Naive thymus-derived CD4-positive, alpha-beta T cell (primary cell): ENCODE data around the gene PABPC5. TPM values are rescaled to one million over a fixed set of nuclear protein-coding genes. Genes with fewer than 3 reads are reported as not detected.

ENCODE experiments used
- ATAC-seq: fragments of 150-1000 bp; cut with Tn5 transposase; 2 replicates; pipeline ENCODE4 v1.10.0; 2021; ENCODE audit warnings: mild to moderate bottlenecking, moderate library complexity
- CTCF ChIA-PET: fragments of 350-600 bp; sonication (Branson Sonifier 250); formaldehyde crosslinking; loops from one replicate; lab custom pipeline; 2021; ENCODE audit warnings: antibody characterized with exemption; lab: Charles Lee
- POLR2A ChIA-PET: fragments of 350-600 bp; sonication (Branson Sonifier 250); formaldehyde crosslinking; loops from one replicate; lab custom pipeline; 2021; ENCODE audit warnings: antibody characterized with exemption, inconsistent platforms; lab: Charles Lee
- DNase-seq, 9 donors: peaks; one replicate each; pipeline versions ENCODE4 v3.0.0 to v3.0.0-alpha.2; 2020 to 2022; ENCODE audit warnings: mixed read lengths in 1 of 9
- H3K27ac ChIP-seq: one replicate; pipeline ENCODE4 v1.7.0; 2013; ENCODE audit warnings: mild to moderate bottlenecking, low read depth, low read length, moderate library complexity
- H3K27me3 ChIP-seq, 2 donors: one replicate each; pipeline ENCODE4 v1.7.0; 2013; ENCODE audit warnings: low read length in 2 of 2, mild to moderate bottlenecking in 2 of 2, moderate library complexity in 2 of 2; ENCODE audit not compliant: control insufficient read depth in 2 of 2, insufficient read depth in 2 of 2
- H3K36me3 ChIP-seq, 3 experiments: 1 replicate in 2 of 3; 2 replicates in 1 of 3; pipeline ENCODE4 v1.7.0; 2013; ENCODE audit warnings: low read length in 3 of 3, mild to moderate bottlenecking in 3 of 3, moderate library complexity in 1 of 3; ENCODE audit not compliant: insufficient read depth in 3 of 3, control insufficient read depth in 2 of 3
- H3K4me1 ChIP-seq, 2 donors: one replicate each; pipeline ENCODE4 v1.7.0; 2013; ENCODE audit warnings: low read length in 2 of 2, mild to moderate bottlenecking in 2 of 2, moderate library complexity in 1 of 2; ENCODE audit not compliant: control insufficient read depth in 2 of 2, insufficient read depth in 2 of 2
- H3K4me3 ChIP-seq: 2 replicates; pipeline ENCODE4 v1.7.0; 2013; ENCODE audit warnings: mild to moderate bottlenecking, low read length
- H3K9me3 ChIP-seq, 3 experiments: 1 replicate in 2 of 3; 2 replicates in 1 of 3; pipeline ENCODE4 v1.7.0; 2013; ENCODE audit warnings: low read length in 3 of 3; ENCODE audit not compliant: control insufficient read depth in 2 of 3
- H3K27ac Mint-ChIP-seq, 9 donors: one replicate each; pipeline ENCODE4 v1.8.0; 2020 to 2022; ENCODE audit warnings: mixed read lengths in 9 of 9, mild to moderate bottlenecking in 8 of 9, moderate library complexity in 5 of 9, inconsistent platforms in 2 of 9
- H3K27me3 Mint-ChIP-seq, 5 donors: one replicate each; pipeline ENCODE4 v1.8.0; 2021 to 2022; ENCODE audit warnings: mixed read lengths in 5 of 5, mild to moderate bottlenecking in 1 of 5
- H3K36me3 Mint-ChIP-seq, 5 donors: one replicate each; pipeline ENCODE4 v1.8.0; 2020 to 2022; ENCODE audit warnings: mixed read lengths in 5 of 5, mild to moderate bottlenecking in 3 of 5, inconsistent platforms in 1 of 5
- H3K4me1 Mint-ChIP-seq, 7 donors: one replicate each; pipeline ENCODE4 v1.8.0; 2020 to 2022; ENCODE audit warnings: mixed read lengths in 7 of 7, mild to moderate bottlenecking in 3 of 7, inconsistent platforms in 1 of 7
- H3K4me3 Mint-ChIP-seq, 10 donors: one replicate each; pipeline ENCODE4 v1.8.0; 2020 to 2022; ENCODE audit warnings: mild to moderate bottlenecking in 10 of 10, mixed read lengths in 10 of 10, moderate library complexity in 6 of 10, inconsistent platforms in 2 of 10
- H3K9me3 Mint-ChIP-seq, 11 donors: one replicate each; pipeline ENCODE4 v1.8.0; 2020 to 2022; ENCODE audit warnings: mixed read lengths in 11 of 11, mild to moderate bottlenecking in 4 of 11, inconsistent platforms in 1 of 11, moderate library complexity in 1 of 11
- intact Hi-C, 2 donors: fragments of 100-400 bp; cut with micrococcal nuclease; formaldehyde crosslinking; loops; one replicate each; pipeline ENCODE4 v1.15.1; 2023
- polyA plus RNA-seq, 2 donors: library from polyadenylated mRNA; unstranded; fragments of 300-500 nt; fragmentation: Illumina TruSeq; gene quantifications; one replicate each; pipeline ENCODE4 v1.2.3, GENCODE V29; 2021
- total RNA-seq, 6 experiments: library from RNA in 5 of 6; stranded (reverse) in 5 of 6; gene quantifications; 1 replicate in 5 of 6; 2 replicates in 1 of 6; pipeline ENCODE4 v1.2.3 and lab custom pipeline; 2021 to 2026

The PABPC5 gene
- total RNA-seq = not detected
- polyA plus RNA-seq = not detected
- not detected for total RNA-seq (lab: John Stamatoyannopoulos, UW)

DNA sequence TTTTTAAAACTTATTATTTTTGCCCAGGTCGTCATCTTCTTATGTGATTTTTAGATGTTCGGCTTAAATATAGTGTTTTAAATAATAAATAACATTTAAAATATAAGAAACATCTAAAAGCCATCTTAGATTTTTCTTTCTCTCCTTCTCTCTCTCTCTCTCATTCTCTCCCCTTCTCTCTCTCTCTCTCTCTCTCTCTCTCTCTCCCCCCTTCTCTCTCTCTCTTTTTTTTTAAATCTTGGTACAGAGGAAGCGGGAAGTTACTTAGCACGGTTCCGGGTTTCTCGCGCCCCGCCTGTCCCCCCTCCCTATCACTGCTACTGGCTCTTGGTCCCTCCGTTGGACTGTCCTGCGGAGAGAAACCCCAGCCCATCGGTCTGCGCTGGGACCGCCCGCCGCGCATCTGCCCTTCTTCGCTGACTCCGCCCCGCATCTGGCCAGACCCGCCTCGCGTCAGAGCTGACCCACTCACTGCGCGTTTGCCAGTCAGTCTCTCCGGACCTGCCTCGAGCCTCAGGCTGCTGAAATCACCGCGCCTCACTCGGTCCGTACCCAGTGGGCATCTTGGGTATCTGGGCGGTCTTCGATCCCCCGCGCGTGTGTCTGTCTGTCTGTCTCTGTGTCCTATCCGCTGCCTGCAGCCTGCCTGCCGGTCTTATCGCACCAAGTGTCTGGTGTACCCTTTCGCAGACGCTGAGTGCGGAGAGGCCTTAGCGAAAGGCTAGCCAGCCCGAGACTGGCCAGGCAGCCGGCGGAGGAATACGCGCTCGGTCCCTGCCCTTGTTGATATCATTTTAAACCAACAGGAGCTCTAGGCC, at the start of gene PABPC5:
Gene PABPC5, plus strand, starts transcription at position 489 of the 818 bp plus-strand sequence. CDS start 739 bp downstream, outside the sequence.
- Histone ChIP-seq H3K27me3 (no peaks in the 10 kb centered on the region), H3K4me1 (no peaks in the 10 kb centered on the region), H3K4me3 (no peak within 1 kb of the TSS), H3K36me3 (no peaks in the 10 kb centered on the region), H3K9me3 (no peaks in the 10 kb centered on the region), H3K27ac (no peak within 1 kb of the TSS)
- ATAC-seq (no peak), DNase-seq (no peak)
- peak within 1 kb of the TSS in 5 of 10 donors; percentile 33 to 64 (median 43) for H3K4me3 Mint-ChIP-seq
- H3K4me1 Mint-ChIP-seq = peaks cover 0 to 8% (median 0%) of the 10 kb centered on the region in 7 donors
- H3K27me3 Mint-ChIP-seq = peaks cover 0 to 16% (median 4%) of the 10 kb centered on the region in 5 donors
- CTCF ChIA-PET = no interaction called here
- H3K9me3 Mint-ChIP-seq = peaks cover 0 to 12% (median 0%) of the 10 kb centered on the region in 11 donors
- intact Hi-C loops = no loop called here
- no peak within 1 kb of the TSS for H3K27ac Mint-ChIP-seq
- peaks cover 0 to 4% (median 0%) of the 10 kb centered on the region in 5 donors for H3K36me3 Mint-ChIP-seq
- POLR2A ChIA-PET = interaction anchor here (0.6 kb wide), 1 partner anchor 9 kb away, joined by 3 read pairs; no protein-coding TSS in a partner anchor

DNA sequence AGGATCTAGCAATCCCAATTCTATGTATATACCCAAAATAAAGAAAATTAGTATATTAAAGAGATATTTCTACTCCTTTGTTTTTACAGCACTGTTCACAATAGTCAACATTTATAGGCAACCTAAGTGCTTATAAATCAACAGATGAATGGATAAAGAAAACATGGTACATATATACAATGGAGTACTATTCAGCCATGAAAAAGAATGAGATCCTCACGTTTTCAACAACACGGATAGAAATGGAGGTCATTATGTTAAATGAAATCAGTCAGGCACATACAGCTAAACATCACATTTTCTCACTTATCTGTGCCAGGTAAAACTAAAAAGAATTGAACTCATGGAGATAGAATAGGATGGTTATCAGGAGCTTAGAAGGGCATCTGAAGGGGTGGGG, 45.6 kb upstream of the PABPC5 start:
- POLR2A ChIA-PET = no interaction called here
- no peaks in the 10 kb centered on the region for H3K36me3 Mint-ChIP-seq

DNA sequence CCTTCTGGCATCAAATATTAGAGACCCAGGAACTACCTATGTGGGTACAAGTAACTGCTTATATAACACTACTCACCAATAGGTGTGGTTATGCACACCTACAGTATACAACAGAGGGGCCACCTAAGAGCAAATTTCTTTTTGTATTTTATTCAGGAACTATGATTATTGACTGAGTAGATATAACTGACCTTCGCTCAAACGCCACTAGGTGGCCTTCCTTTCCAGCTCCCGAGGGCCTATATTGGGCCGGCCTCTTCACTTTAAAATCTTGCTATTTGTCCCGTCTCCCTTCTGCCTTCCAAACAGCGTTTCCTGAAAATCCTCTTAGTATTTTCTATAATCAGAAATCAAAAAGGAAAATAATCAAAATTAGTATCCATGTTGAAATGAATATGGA, 19.9 kb upstream of the PABPC5 start:
- ChIA-PET POLR2A (no interaction called here), CTCF (no interaction called here)
- no peaks in the 10 kb centered on the region for H3K9me3 ChIP-seq

More for the DNA sequence above, 45.6 kb upstream of the PABPC5 start:
- H3K36me3 ChIP-seq = no peaks in the 10 kb centered on the region
- H3K4me1 ChIP-seq = no peaks in the 10 kb centered on the region
- intact Hi-C loops = no loop called here
- Mint-ChIP-seq H3K27me3 (no peaks in the 10 kb centered on the region), H3K9me3 (peaks cover 0 to 20% (median 2%) of the 10 kb centered on the region in 11 donors), H3K4me1 (no peaks in the 10 kb centered on the region), H3K27ac (no peak overlapping the region), H3K4me3 (no peak overlapping the region)
- H3K27ac ChIP-seq = no peak overlapping the region
- DNase-seq = no peak
- H3K27me3 ChIP-seq = no peaks in the 10 kb centered on the region
- no peak overlapping the region for H3K4me3 ChIP-seq
- no peaks in the 10 kb centered on the region for H3K9me3 ChIP-seq
- ATAC-seq = no peak
- CTCF ChIA-PET = no interaction called here

DNA sequence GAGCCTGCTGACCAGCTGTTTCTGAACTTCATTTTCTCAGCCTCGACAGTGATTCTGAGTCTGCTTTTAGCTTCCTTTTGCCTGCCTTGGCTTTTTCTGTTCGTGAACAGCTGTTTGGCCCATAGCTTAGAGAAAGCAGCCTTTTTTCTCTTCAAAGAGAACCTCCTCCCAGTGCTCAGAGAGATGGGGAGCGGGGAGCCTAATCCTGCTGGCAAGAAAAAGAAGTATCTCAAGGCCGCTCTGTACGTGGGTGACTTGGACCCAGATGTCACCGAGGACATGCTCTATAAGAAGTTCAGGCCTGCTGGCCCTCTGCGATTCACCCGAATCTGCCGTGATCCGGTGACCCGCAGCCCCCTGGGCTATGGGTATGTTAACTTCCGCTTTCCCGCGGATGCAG, 756 bp downstream of the PABPC5 start:
- H3K27ac ChIP-seq = no peak overlapping the region
- Mint-ChIP-seq H3K4me1 (peaks cover 0 to 8% (median 0%) of the 10 kb centered on the region in 7 donors), H3K27me3 (peaks cover 0 to 16% (median 4%) of the 10 kb centered on the region in 5 donors), H3K27ac (no peak overlapping the region), H3K9me3 (peaks cover 0 to 12% (median 0%) of the 10 kb centered on the region in 11 donors), H3K4me3 (peak overlapping the region in 1 of 10 donors; percentile 64), H3K36me3 (peaks cover 0 to 4% (median 0%) of the 10 kb centered on the region in 5 donors)
- ChIA-PET CTCF (no interaction called here), POLR2A (no interaction called here)
- H3K9me3 ChIP-seq = no peaks in the 10 kb centered on the region
- no peak for ATAC-seq
- DNase-seq = no peak
- H3K27me3 ChIP-seq = no peaks in the 10 kb centered on the region
- intact Hi-C loops = no loop called here
- H3K36me3 ChIP-seq = no peaks in the 10 kb centered on the region
- no peaks in the 10 kb centered on the region for H3K4me1 ChIP-seq
- no peak overlapping the region for H3K4me3 ChIP-seq

More for the DNA sequence above, 19.9 kb upstream of the PABPC5 start:
- Histone ChIP-seq H3K27me3 (no peaks in the 10 kb centered on the region), H3K27ac (no peak overlapping the region), H3K36me3 (no peaks in the 10 kb centered on the region), H3K4me1 (no peaks in the 10 kb centered on the region), H3K4me3 (no peak overlapping the region)
- Mint-ChIP-seq H3K4me3 (no peak overlapping the region), H3K36me3 (no peaks in the 10 kb centered on the region), H3K4me1 (no peaks in the 10 kb centered on the region), H3K27ac (no peak overlapping the region), H3K27me3 (no peaks in the 10 kb centered on the region), H3K9me3 (peaks cover 0 to 13% (median 4%) of the 10 kb centered on the region in 11 donors)
- DNase-seq (no peak), ATAC-seq (no peak)
- intact Hi-C loops = no loop called here
